IPS-NIHi7 (cell line): ENCODE measurements around the gene SWAP70.
"Not testable (repeated sequence)": the region's sequence is repeated elsewhere in the genome, so short reads cannot be mapped to it uniquely, and the experiment has no call there.

Experiments
- DNase-seq: peaks from one replicate; pipeline ENCODE4 v3.0.0; 2012; ENCODE audit warnings: mixed read lengths; ENCODE audit errors: extremely low spot score

Gene SWAP70

DNA sequence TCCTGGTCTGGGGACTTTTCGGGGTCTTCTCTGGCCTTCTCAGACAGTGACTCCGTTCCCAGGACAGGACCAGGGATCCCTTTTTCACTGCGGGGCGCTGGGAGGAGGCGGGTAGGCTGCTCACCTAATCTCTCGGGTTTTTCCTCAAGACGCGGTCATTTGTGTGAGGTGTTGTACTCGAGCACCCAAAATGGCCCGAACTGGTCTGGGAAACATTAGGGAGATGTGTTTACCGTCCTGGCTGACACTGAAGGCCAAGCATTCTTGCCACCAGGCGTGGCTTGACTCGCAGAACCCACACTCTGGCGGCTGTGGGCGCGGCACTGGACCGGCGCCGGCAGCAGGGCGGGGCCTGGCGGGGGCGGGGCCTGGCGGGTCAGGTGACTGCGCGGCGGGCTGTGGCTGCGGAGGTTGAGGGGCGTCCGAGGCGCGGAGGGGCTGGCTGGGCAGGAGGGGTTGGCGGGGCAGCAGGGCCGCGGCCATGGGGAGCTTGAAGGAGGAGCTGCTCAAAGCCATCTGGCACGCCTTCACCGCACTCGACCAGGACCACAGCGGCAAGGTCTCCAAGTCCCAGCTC, at the start of gene SWAP70:
Gene SWAP70, plus strand, starts transcription at position 379 of the 577 bp plus-strand sequence. Its CDS starts 103 bp downstream, at position 482.
- peak; percentile 95 for DNase-seq

GRCh38 chr11:9615031-9615451, 48.8 kb upstream of the SWAP70 start:
- no peak for DNase-seq

DNA sequence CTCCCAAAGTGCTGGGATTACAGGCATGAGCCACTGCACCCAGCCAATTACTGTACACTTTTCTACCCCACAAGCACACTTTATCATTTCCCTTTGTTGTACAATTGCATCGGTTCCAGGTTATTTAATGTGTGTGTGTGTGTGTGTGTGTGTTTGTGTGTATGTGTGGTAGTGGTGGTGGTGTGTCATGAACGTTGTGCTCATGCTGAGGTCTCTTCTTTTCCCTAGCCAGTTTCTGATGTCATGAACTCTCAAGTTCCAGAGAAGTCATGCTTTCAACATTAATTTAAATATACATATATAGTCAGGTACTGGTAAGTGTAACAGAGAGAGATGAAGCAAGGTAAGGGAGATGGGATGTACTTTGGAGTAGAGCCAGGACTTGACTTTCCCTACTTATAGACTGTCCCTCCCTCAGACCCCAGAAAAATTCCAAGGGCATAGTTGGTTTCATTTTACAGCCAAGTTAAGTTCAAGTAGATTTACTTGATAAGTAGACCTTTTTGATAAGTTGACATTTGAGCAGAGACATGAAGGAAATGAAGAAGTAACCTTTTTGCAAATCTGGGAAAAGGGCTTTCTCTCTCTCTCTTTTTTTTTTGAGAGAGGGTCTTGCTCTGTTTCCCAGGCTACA, 47.7 kb upstream of the SWAP70 start:
- DNase-seq: no peak

DNA sequence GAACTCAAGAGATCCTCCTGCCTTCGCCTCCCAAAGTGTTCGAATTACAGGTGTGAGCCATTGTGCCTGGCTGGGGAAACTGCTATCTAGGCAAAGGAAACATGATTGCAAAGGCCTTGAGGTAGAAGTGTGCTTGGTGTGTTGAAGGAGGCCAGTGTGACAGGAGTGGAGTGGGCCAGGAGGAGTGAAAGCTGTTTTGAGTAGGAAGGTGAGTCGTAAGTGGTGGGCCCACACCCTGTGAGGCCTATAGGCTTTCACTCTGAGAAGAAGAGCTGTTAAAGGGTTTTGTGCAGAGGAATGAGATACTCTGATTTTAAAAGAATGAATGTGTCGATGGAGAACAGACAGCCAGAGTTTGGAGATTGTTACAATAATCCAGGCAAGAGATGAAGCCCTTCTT, 47.0 kb upstream of the SWAP70 start:
- DNase-seq: no peak

DNA sequence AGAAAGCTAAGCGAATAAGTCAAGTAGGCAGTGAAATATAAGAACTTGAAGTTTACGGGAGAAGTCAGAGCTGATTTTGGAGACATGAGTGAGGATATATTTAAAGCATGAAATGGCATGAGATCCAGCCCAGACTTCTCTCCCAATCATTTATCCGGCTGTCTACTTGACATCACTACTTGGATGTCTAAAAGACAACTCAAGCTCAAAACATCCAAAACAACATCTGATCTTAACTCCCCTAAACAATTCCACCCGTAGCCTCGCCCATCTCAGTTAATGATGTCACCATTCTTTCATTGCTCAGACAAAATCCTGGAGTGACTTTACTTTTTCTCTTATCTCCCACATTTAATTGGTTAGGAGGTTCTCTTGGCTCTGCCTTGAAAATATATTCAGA, 45.9 kb upstream of the SWAP70 start:
- no peak for DNase-seq

GRCh38 chr11:9619004-9619403, 44.9 kb upstream of the SWAP70 start:
- no peak for DNase-seq

- DNase-seq: no peak
Observed at GRCh38 chr11:9619971-9620370, 43.9 kb upstream of the SWAP70 start.

DNA sequence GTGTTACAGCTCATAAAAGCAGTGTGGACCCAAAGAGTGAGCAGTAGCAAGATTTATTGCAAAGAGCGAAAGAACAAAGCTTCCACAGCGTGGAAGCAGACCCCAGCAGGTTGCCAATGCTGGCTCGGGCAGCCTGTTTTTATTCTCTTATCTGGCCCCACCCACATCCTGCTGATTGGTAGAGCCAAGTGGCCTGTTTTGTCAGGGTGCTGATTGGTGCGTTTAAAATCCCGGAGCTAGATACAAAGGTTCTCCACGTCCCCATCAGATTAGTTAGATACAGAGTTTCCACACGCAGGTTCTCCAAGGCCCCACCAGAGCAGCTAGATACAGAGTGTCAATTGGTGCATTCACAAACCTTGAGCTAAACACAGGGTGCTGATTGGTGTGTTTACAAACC, 41.5 kb upstream of the SWAP70 start:
- not testable (repeated sequence) for DNase-seq

- not testable (repeated sequence) for DNase-seq
Observed at GRCh38 chr11:9623053-9623452, 40.8 kb upstream of the SWAP70 start.

DNA sequence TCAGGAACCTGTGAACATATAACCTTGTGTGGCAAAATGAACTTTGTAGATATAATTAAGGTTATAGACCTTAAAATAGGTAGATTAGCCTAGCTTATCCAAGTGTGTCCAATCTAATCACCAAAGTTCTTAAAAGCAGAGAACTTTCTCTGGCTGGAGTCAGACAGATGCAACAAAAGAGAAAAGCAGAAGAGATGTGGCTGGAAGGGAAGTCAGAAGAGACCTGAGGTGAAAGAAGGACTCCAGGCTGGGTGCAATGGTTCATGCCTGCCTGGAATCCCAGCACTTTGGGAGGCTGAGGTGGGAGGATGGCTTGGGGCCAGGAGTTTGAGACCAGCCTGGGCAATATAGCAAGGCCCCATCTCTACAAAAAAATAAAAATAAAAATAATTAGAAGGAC, 39.4 kb upstream of the SWAP70 start:
- no peak for DNase-seq

DNA sequence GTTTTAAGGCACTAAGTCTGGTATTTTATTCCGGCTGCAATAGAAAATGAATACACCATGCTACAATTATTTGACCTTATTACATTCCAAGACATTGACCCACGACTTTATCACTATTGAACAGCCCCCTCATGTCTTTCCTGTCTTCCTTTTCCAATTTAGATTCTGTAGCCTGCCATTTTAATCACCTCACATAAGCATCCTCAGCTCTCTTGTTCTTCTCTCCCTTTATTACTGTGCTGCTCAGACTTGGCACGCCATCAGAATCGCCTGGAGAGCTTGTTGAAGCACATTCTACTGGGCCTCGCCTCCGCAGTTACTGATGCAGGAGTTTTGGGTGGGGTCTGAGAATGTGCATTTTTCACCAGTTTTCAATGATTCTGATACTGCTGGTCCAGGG, 38.7 kb upstream of the SWAP70 start:
- no peak for DNase-seq

DNA sequence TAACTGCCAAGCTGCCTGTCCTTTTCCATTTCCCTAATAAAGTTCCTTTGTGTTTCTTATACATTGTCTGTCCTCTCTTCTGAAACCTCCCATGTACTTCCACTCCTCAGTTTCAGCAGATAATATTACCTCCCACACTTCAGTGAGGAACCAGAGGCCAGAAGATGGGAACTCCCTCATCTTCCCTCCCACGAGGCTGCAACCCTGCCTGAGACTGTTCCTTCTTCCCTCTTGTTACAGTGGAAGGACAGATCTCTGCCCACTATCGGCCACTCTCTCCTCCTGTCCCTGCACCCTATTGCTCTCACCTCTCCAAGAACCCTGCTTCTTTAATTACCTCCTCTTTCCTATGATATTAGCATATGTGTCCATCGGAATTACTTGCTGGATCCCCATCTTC, 38.1 kb upstream of the SWAP70 start:
- DNase-seq: no peak

DNA sequence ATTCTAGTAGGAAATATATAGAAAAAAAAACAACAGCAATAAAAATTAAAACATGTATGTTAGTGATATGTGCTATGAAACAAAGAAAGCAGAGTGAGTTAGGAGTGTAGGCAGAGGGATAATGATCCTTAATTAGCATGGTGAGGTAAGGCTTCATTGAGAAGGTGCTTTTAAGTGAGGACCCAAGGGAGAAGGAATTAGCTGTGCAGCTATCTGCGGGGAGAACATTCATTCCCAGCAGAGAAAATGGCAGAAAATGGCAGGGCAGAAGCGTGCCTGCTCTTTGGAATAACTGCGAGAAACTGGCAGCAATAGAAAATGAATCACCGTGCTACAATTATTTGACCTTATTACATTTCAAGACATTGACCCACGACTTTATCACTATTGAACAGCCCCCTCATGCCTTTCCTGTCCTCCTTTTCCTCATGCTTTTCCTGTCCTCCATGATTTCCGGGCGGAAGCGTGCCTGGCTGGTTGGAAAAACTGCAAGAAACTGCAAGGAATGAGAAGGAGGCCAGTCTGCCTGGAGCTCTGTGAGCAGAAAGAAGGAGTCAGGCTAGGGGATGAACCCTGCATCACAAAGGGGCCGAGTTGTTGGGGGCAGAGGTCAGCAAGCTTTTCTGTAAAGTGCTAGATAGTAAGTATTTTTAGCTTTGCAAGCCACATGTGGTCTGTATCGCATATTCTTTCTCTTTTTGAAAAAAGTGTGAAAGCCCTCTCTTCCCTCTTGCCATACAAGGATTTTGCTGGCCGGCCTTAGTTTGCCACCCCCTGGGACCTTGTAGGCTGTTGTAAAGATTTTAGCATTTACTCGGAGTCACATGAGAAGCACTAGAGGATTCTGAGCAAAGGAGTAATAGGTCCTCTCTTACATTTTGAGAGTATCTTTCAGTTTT, 37.1 kb upstream of the SWAP70 start:
- peak; percentile 80 for DNase-seq

DNA sequence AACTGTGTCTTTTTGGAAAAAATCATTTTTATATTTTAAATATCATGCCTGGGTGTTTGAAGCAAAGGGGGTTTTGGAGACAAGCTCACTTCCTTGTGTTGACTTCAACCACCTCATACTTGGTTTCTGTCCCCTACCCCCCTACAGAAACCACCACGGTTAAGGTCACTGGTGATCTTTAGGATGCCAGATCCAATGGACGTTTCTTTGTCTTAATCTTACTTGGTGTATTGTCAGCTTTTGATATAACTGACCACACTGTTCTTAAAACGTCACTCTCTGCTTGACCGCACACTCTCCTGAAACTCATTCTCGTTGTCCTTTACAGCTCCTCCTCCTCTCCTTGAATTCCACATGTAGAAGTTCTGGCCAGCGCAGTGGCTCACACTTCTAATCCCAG, 34.8 kb upstream of the SWAP70 start:
- DNase-seq: no peak

- no peak for DNase-seq
Observed at GRCh38 chr11:9633679-9634078, 30.2 kb upstream of the SWAP70 start.

GRCh38 chr11:9636691-9637090, 27.2 kb upstream of the SWAP70 start:
- no peak for DNase-seq

GRCh38 chr11:9639099-9639498, 24.8 kb upstream of the SWAP70 start:
- DNase-seq: no peak

- no peak for DNase-seq
Observed at GRCh38 chr11:9639985-9640384, 23.9 kb upstream of the SWAP70 start.

- DNase-seq: no peak
Observed at GRCh38 chr11:9642894-9643293, 21.0 kb upstream of the SWAP70 start.

GRCh38 chr11:9643751-9644150, 20.1 kb upstream of the SWAP70 start:
- DNase-seq: no peak

DNA sequence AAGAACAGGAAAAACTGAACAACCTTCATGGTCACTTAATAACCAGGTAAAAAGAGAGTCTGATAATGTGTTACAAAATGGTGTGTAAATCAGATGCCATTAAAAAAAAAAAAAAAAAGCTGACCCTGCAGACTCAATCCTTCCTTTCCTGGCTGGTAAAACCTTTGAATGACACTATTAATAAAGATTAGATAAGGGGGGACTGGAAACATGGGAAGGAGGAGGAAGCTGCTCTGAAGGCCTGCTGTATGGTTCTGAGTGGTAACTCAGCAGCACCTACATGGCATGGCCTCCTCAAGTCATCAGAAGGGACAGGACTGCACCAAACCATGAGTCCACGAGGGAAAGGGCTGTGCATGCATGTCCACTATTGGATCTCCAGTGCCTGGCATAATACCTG, 18.0 kb upstream of the SWAP70 start:
- DNase-seq: no peak

DNA sequence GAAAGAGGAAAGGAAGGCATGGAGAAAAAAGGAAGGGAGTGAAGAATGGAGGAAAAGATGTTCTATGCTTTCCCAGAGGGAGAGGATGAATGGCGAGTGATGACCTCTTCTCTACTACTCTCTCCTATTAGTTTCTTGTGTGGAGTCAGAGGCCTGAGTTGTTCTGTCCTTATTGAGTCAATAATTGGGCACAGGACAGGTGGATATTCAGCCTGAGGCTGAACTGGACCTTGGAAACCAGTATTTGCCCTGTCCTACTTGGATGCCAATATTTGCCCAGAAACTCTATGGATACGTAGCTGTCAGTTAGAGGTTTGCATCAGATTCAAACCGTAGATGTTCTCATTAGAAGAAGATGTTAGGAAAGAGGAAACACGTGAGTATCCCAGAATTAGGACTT, 17.6 kb upstream of the SWAP70 start:
- no peak for DNase-seq

DNA sequence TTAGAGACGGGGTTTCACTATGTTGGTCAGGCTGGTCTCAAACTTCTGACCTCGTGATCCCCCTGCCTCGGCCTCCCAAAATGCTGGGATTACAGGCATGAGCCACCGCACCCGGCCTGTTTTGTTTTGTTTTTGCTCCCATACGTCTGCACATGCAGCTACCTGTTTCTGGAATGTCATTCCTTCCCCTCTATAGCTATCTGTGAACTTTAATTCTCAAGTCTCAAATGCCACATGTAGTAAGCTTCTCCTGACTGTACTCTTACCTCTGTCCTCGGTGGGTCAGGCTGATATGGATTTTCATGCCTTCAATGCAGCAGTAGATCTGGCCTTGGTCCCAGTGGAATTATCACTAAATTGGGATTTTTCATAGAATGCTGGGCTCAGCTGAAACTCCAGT, 12.4 kb upstream of the SWAP70 start:
- DNase-seq: no peak
